Fibroblast of pulmonary artery (primary cell): ENCODE measurements around the gene C17orf113.
"Not testable (repeated sequence)": the region's sequence is repeated elsewhere in the genome, so short reads cannot be mapped to it uniquely, and the experiment has no call there.

Experiments
- DNase-seq: peaks from one replicate; pipeline ENCODE4 v3.0.0-alpha.2; 2010; ENCODE audit warnings: low read depth
- H3K4me3 ChIP-seq: replicated peaks from 2 replicates; pipeline ENCODE4 v1.5.1; 2011; ENCODE audit warnings: low read depth, mild to moderate bottlenecking, control low read depth, low read length, moderate library complexity
- TF ChIP-seq, protein P1 (sequence below): IDR thresholded peaks from 2 replicates; pipeline ENCODE4 v1.5.1; 2011; ENCODE audit warnings: mild to moderate bottlenecking, control low read depth, low read length, inconsistent platforms; ENCODE audit errors: missing control alignments

The C17orf113 gene

DNA sequence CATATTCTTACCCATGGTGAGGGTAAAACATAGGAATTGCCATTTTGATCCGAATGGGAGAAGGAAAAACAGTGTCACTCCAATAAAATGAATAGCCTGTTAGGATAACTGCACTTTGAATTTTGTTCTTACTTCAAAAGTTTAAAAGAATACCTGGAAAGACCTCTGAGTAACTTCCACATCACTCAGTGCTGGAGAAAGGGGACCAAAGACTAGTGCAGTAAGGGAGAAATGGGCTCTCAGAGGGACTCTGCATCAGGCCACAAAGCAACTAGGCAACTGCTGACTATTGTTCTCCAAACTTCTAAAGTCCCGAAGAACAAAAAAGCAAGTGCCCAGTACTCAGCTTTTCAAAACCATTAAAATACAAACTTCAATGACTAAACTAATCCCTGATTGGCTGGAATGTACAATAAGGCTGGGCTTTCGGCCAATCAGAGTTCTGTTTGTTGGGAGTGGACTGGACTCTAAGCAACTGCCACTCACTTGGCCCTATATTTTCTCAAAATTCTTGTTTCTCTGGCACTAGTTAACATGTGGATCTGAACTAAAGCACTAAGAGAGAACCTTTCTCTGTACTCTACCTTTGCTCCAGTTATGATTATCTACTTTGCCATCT is 39.4 kb downstream of the C17orf113 start:
- peak; percentile 55 for DNase-seq
- TF ChIP-seq, protein P1, sequence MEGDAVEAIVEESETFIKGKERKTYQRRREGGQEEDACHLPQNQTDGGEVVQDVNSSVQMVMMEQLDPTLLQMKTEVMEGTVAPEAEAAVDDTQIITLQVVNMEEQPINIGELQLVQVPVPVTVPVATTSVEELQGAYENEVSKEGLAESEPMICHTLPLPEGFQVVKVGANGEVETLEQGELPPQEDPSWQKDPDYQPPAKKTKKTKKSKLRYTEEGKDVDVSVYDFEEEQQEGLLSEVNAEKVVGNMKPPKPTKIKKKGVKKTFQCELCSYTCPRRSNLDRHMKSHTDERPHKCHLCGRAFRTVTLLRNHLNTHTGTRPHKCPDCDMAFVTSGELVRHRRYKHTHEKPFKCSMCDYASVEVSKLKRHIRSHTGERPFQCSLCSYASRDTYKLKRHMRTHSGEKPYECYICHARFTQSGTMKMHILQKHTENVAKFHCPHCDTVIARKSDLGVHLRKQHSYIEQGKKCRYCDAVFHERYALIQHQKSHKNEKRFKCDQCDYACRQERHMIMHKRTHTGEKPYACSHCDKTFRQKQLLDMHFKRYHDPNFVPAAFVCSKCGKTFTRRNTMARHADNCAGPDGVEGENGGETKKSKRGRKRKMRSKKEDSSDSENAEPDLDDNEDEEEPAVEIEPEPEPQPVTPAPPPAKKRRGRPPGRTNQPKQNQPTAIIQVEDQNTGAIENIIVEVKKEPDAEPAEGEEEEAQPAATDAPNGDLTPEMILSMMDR: no peak

DNA sequence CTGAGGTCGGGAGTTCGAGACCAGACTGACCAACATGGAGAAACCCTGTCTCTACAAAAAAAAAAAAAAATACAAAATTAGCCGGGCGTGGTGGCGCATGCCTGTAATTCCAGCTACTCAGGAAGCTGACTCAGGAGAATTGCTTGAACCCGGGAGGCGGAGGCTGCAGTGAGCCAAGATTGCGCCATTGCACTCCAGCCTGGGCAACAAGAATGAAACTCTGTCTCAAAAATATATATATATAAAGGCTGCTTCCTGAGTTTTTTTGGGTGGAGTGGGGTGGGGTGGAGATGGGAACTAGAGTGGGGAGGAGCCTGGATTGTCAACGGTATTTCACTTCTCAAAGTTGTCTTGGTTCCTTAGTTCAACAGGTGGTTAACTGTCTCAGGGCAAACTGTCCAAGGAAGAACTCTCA is 40.1 kb downstream of the C17orf113 start:
- peak; percentile 78 for DNase-seq
- not testable (repeated sequence) for H3K4me3 ChIP-seq

More for the DNA sequence above, 39.4 kb downstream of the C17orf113 start:
- no peak overlapping the region for H3K4me3 ChIP-seq

DNA sequence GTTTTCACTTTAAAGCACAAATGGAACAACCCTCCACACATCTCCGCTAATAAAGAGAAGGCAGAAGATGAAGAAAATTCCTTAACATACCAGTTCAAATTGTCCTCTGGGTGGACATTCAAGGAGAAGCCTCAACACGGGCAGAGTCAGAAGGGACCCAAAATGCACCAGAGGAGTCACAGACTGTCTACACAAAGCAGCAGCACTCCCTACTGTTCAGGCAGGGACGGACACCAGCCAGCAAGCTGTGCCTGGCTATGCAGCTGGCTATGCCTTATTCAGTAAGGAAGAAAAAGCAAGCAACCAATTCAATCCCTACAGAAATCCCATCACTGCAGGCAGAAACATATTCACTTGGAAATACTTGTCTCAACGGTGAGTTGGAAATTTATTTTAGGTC is 41.2 kb downstream of the C17orf113 start:
- DNase-seq: no peak
- no peak overlapping the region for H3K4me3 ChIP-seq
- TF ChIP-seq, protein P1: peak; percentile 18

DNA sequence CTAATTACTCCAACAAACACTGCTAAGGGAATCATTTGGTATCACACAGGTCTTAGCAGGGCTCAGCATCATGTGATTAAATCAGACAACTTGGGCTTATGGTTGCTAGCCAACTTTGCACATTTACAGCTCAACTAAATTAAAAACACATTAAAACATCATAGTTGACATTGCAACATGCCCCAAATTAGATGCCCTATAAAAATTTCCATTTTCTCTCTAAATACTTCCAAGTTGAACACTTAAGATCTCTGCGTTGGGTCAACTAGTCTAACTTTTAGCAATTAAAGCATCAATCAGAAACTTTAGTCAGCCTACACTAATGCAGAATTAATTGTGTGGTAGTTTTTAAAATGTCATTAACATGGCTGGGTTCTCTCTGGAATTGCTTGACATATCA is 45.2 kb downstream of the C17orf113 start:
- H3K4me3 ChIP-seq: no peak overlapping the region
- no peak for DNase-seq
- TF ChIP-seq, protein P1: no peak

DNA sequence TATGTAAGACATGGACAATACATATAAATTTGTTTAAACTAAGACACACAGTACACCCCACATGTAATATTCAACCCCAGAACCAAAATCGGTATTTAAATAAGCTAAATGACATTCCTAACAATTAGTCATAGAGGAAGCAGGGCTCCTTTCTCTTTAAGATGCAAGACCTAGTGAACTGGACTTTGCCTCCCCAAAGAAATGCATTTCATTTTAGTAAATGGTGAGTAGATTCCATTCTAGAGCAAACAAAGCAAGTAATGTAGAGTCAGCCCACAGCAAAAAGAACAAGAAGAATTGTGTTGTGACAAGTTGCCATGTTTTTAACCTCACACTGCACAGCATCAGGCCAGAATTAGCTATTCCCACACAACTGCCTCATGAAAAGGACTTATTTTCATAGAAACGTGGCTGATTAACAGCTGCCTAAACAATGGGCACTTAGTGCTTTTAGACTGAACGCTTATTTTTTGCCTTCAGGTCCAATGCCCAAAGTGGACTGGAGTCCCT is 47.6 kb downstream of the C17orf113 start:
- TF ChIP-seq, protein P1: no peak
- no peak overlapping the region for H3K4me3 ChIP-seq
- DNase-seq: no peak

DNA sequence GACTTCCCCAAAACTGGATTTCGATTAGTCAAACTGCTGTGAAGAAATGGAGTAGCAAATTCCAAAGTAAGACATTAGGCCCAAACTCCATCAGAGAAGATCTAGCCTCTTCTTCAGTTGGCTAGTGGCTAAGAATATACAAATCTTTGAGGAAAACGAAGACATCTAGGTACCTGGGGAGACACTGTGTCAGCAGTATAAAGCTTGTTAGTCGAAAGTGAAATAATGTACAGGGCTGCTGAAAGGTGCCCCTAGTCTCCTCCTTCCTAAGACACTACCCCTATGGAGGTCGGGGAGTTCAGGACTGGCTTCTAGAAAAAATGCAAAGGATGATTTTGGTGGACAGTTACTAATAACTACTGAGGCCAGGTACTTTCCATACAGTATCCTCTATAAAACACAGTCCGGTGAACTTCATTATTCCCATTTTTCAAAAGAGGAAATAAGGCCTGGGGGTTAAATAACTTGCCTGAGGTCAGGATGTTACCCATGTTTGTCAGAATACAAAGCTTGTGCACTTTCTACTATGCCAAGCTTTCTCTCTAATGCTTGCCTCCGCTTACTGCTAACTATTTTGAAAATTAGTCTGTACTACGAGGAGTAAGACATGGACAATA is 48.1 kb downstream of the C17orf113 start:
- DNase-seq: no peak
- H3K4me3 ChIP-seq: no peak overlapping the region
- TF ChIP-seq, protein P1: no peak

DNA sequence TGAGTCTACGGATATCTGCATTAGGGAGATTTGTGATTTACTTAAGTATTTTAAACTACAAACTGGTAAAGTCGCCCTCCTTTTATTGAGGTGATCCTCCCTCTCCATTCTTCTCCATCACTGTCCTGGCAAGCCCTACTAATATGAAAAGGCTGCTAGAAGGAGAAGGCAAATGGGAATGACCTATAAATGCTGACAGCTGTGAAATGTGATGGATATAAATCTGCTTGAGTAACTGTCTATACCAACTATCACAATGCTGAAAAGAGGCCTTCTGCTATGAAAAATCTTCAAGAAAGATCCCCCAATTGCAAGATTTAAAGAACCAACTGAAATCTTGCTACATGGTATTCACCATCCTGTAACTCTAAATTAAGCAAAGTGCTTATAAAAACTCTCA is 48.7 kb downstream of the C17orf113 start:
- no peak overlapping the region for H3K4me3 ChIP-seq
- TF ChIP-seq, protein P1: no peak
- no peak for DNase-seq
